OCI-LY7 (cell line): ENCODE data around the gene GPR146.

ENCODE experiments used
- EZH2phosphoT487 ChIP-seq: fragments of 200-600 bp; sonication (generic); IDR thresholded peaks from 2 replicates; pipeline ENCODE4 v1.6.1; 2018; ENCODE audit warnings: low read depth, borderline replicate concordance, mild to moderate bottlenecking, mixed run types, antibody characterized with exemption, low read length, moderate library complexity, mixed read lengths
- TF ChIP-seq, protein P1 (sequence below): fragments of 200-600 bp; sonication (generic); conservative IDR thresholded peaks from 2 replicates; pipeline ENCODE4 v1.5.1; 2014; ENCODE audit warnings: mild to moderate bottlenecking, antibody characterized with exemption, low read length, moderate library complexity, mixed read lengths

DNA sequence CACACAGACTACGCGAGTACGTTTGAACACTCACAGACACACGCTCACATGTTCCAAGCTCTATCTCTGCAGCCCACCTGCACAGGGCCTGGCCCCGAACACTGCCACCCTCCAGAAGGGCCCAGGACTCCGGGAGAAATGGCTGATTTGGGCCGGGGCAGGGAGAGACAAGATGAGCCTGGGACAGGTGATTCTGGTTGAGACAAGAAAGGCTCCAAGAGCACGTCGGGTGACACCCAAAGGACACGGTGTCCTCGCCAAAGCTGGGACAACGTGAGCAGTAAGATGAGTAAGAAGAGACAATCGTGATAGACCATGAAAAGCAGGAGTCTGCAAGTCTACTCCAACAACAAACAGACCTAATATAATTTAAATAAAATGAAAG lies 52.8 kb downstream of the GPR146 start:
- TF ChIP-seq, protein P1, sequence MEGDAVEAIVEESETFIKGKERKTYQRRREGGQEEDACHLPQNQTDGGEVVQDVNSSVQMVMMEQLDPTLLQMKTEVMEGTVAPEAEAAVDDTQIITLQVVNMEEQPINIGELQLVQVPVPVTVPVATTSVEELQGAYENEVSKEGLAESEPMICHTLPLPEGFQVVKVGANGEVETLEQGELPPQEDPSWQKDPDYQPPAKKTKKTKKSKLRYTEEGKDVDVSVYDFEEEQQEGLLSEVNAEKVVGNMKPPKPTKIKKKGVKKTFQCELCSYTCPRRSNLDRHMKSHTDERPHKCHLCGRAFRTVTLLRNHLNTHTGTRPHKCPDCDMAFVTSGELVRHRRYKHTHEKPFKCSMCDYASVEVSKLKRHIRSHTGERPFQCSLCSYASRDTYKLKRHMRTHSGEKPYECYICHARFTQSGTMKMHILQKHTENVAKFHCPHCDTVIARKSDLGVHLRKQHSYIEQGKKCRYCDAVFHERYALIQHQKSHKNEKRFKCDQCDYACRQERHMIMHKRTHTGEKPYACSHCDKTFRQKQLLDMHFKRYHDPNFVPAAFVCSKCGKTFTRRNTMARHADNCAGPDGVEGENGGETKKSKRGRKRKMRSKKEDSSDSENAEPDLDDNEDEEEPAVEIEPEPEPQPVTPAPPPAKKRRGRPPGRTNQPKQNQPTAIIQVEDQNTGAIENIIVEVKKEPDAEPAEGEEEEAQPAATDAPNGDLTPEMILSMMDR = no peak
- TF ChIP-seq EZH2phosphoT487 = no peak
